ENCODE data around the gene PHF14.
"Not testable (repeated sequence)": the region's sequence is repeated elsewhere in the genome, so short reads cannot be mapped to it uniquely, and the experiment has no call there.

Gene PHF14, protein sequence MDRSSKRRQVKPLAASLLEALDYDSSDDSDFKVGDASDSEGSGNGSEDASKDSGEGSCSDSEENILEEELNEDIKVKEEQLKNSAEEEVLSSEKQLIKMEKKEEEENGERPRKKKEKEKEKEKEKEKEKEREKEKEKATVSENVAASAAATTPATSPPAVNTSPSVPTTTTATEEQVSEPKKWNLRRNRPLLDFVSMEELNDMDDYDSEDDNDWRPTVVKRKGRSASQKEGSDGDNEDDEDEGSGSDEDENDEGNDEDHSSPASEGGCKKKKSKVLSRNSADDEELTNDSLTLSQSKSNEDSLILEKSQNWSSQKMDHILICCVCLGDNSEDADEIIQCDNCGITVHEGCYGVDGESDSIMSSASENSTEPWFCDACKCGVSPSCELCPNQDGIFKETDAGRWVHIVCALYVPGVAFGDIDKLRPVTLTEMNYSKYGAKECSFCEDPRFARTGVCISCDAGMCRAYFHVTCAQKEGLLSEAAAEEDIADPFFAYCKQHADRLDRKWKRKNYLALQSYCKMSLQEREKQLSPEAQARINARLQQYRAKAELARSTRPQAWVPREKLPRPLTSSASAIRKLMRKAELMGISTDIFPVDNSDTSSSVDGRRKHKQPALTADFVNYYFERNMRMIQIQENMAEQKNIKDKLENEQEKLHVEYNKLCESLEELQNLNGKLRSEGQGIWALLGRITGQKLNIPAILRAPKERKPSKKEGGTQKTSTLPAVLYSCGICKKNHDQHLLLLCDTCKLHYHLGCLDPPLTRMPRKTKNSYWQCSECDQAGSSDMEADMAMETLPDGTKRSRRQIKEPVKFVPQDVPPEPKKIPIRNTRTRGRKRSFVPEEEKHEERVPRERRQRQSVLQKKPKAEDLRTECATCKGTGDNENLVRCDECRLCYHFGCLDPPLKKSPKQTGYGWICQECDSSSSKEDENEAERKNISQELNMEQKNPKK

DNA sequence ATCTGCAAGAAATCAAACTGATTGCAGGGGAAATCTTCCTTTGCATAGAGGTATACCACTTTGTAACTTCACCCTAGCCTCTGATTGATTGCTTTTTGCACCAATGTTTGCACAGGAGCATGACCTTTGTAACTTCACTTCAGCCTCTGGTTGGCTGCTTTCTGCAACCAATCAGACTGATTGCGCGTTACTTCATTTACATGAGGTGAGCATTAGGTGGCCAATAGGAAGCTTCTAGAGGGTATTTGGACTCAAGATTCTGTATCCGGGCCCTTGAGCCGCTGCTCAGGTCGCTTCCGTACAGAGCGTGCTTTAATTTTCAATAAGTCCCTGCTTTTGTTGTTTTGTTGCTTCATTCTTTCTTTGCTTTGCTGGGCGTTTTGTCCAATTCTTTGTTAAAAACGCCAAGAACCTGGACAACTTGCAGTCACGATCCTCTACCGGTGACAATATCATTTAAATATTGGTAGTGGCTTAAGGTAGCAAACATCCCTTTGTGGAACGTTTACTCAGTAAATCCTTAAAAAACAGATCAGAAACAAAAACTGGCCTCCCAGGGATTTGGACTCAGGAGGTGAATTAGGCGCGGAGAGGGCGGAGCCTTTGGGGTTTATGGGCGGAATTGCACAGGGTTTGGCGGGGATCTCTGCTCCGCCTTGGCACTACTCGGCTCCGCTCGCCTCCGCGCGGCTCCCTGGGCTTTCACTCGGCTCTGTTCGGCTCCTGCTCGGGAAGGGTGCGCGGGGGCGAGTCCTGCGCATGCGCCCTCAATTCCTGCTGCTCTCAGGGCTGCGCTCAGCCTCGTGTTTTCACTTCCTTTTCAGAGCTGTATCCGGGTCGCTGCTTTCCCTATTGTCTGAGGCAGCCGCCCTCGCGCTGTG, at the start of gene PHF14:
PHF14 (plus strand) TSS at position 812 of the 881 bp plus-strand sequence. CDS start 452 bp downstream, outside the sequence.
- peak; percentile 96 for DNase-seq

DNA sequence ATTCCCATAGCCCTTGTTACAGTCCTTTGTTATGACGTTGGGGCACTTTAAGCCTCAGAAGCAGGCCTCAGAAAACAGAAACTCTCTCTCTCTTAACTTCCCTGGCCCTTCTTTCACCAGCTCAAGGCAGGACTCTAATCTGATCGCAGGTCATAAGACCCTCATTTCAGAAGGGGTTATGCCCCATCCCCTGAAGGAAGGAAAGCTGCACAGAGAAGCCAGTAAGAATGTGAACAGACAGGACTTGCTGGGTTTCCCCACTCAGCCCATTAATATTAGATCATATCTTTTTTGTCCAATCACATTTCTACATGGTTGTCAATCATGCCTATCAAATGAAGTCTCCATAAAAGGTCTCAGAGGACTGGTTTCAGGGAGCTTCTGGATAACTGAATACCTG, 49.3 kb upstream of the PHF14 start:
- no peak for DNase-seq

DNA sequence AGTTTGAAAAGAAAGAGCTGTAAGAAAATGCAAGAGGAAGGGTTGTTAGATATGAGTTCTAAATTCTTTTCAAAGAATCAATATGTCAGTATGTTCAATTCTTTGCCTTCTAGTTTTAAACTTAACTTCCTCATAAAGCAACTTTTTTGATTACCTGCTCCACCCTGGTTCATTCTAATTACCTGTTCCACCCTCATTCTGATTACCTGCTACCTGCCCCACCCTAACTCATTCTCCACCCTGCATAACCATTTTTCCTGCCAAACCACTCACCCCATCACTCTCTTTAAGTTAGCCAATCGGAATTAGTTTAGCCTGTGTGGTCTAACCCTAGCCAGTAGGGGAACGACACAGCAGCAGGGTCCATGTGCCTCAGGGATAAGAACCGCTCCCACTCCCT, 45.5 kb upstream of the PHF14 start:
- not testable (repeated sequence) for DNase-seq

DNA sequence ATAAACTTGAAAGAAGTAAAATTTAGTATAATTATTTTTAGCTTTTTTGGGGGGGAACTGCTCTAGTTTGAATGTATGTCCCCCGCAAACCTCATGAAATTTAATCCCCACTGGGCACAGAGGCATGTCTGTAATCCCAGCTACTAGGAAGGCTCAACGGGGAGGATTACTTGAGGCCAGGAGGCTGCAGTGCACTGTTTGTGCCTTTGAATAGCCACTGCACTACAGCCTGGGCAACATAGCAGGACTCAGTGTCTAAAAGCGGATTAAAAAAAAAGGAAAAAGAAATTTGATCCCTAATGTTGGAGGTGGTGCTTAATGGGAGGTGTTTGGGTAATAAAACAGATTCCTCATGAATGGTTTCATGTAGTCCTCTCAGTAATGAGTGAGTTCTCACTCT, 43.1 kb upstream of the PHF14 start:
- no peak for DNase-seq

DNA sequence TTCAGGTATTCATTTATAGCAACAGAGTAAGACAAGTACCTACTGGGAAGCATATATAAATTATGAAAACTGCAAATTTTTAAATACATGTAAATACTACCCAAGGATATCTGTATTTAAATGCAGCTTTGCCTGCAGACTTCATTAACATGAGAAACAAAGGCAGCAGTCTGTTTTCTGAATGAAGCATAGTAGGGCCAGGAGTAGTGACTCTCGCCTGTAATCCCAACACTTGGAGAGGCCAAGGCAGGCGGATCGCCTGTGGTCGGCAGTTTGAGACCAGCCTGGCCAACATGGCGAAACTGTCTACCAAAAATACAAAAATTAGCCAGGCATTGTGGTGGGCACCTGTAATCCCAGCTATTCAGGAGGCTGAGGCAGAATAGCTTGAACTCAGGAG, 42.5 kb upstream of the PHF14 start:
- DNase-seq = no peak

DNA sequence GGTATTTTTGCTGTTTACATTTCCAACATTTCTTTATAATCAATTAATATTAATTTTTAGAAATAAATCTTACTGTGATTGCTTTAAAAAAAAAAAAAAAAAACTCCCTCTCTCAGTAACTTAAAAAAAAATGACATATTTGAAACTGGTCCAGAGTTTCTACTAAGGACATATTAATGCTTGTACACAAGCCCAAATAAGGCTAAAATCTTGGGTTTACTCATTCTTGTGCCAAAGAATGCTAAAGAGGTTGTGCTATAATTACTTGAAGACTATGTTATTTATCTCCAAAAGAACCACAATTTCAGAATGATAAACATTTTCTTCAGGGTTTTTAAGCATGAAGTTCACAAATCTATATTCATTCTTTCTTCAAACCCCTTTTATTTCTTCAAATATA, 39.4 kb upstream of the PHF14 start:
- no peak for DNase-seq

DNA sequence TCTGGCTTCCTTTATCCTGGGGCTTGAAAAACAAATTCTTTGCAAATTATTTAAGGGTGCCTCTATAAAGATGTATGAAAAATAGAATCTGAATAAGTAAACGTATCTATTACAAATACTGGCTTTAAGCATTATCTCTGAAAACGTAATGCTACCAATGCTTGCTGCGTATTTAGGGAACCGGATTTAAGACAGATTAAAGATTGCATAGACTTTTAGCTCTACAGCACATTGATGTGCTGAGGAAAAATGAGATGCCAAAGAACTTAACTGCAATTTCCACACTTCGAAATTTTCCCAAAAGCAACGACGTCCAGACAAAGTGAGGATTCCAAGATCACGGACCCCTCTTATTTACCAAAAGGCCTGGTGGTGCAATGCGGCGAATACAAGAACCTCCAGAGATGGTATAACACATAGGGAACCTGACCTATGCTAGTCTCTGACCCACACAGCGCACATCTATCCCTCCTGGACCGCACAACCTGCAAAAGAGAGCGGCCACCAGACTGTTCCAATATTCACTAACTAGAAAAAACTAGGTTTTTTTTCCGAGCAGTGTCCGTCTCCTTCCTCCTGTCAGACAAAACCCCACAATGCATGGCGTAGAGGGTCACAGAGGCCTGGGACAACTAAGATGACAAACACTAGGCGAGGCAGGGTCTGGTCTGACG, 34.3 kb upstream of the PHF14 start:
- DNase-seq = peak; percentile 54

DNA sequence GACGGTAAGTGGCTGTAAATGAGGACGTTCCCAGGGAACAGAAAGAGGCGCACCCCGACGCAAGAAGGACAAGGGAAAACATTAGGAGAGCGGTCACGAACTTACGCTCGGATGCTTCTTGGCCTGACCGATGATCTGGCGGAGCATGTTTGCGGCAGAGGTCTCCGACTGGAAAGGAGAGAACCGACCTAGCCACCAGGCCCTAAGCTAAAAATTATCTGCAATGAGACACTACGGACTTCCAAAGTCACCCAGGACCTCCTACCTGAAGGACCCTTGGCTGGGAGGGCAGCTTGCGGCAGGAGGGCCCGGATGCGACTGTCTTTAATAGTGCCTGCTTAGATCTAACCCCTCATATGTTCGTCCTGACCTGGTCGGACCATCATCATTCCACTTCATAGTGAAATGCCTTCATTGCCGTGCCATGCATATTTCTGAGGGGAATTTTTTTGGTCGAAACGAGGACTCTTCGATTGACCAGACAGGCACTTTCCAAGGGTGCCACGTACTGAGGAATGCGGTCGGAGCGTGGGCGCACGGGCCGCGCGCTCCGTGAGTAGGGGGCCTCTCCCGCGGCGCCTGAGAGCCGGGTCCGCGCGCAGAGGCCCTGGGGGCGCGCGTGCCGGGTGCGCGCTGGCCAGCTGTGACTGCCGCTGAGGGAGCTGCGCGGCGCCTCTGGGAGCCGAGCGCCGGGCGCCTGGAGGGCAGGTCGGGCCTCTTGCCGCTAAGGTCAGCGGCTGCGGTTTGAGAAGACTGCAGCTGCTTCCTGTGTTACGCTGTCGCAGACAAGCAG, 33.6 kb upstream of the PHF14 start:
- peak; percentile 91 for DNase-seq

DNA sequence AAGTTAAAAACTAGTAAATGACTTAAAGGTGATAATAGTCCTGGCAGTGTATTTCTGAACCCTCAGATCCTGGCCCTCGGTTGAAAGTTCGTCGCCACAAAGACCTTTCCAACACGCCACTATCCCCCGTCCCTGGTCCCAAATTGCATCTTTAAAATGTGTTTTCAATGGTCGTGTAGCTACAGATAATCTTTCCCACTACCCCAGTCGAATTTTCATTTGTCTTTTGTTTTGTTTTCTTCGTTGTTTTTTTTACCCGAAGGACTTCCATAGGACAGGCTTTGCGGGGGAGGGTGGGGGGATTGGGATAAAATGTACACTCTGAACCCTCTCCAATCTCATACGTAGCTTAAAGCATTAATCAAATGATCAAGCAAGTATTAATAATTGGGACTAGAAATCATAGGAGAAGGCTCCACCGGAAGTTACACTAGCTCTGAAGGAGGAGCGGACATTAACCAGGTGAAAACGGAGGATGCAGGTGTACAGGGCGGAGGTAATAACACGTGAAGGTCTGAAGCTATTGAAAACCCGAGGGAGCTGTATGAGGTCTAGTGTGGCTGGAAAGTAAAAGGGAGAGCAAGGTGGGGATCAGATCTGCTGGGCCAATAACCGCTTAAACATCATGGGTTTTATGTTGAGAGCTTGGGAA, 32.8 kb upstream of the PHF14 start:
- no peak for DNase-seq

DNA sequence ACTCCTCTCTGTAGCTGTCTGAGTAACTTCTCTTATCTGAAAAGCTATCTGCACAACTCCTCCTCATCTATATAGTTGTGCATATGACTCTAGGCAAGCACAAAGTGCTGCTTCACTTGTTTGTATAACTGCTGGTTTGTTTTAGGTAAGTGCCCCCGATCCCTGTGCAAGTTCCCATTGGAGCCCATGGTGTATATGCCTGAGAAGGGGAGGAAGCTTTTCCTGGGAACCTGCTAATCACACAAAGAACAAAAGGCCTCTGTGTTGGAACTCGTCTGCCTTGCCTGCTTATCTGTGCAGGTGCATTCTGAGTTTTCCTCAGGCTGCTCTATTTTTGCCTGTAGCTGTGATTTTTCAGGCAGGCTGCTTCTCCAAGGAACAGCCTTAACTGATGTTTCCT, 23.2 kb upstream of the PHF14 start:
- DNase-seq = no peak

DNA sequence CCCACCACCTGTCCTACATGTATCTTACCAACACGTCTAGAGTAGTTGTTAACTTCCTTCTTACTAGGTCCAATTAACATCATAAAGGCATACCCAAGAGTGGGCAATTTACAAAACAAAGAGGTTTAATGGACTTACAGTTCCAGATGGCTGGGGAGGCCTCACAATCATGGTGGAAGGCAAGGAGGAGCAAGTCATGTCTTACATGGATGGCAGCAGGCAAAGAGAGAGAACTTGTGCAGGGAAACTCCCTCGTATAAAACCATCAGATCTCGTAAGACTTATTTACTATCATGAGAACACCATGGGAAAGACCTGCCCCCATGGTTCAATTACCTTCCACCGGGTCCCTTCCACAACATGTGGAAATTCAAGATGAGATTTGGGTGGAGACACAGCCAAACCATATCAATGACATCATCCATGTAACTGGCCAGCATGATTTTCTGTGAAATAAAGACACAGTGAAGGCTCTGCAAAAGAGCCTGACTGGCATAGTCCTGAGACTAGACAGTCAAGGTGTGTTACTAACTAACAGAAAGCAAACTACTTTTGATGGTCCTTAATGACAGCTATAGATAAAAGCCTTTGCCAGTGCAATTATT, 22.6 kb upstream of the PHF14 start:
- DNase-seq = not testable (repeated sequence)

DNA sequence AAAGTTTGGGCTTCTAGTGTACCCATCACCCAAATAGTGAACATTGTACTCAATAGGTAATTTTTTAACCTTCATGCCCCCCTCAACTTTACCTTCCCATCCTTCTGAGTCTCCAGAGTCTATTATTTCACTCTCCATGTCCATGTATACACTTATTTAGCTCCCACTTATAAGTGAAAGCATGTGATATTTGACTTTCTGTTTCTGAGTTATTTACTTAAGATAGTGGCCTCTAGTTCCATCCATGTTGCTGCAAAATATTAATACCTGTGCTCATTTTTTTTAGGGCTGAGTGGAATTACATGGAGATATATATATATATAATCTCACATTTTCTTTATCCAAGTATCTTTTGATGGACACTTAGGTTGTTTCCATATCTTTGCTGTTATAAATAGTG, 21.1 kb upstream of the PHF14 start:
- no peak for DNase-seq

DNA sequence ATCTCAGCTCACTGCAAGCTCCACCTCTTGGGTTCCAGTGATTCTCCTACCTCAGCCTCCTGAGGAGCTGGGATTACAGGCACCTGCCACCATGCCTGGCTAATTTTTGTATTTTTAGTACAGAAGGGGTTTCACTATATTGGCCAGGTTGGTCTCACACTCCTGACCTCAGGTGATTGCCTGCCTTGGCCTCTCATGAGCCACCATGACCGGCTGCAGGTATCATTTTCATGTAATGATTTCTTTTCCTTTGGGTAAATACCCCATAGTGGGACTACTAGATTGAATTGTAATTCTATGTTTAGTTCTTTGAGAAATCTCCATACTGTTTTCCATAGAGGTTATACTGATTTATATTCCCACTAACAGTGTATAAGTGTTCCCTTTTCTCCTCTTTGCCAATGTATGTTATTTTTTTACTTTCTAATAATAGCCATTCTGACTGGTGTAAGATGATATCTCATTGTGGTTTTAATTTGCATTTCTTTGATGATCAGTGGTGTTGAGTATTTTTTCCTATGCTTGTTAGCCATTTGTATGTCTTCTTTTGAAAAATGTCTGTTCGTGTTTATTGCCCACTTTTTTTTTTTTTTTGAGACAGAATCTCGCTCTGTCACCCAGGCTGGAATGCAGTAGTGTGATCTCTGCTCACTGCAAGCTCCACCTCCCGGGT, 20.5 kb upstream of the PHF14 start:
- not testable (repeated sequence) for DNase-seq

DNA sequence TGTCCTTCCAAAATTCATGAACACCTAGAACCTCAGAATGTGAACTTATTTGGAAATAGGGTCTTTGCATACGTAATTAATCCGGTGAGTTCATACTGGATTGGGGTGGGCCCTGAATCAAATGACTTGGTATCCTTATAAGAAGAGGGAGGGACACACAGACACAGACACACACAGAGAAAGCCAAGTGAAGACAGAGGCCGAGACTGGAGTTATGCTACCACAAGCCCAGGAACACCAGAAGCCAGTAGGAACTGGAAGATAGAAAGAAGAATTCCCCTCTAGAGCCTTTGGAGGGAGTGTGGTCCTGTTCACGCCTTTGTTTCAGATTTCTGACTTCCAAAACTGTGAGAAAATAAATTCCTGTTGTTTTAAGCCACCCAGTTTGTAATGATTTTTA, 17.1 kb upstream of the PHF14 start:
- no peak for DNase-seq

DNA sequence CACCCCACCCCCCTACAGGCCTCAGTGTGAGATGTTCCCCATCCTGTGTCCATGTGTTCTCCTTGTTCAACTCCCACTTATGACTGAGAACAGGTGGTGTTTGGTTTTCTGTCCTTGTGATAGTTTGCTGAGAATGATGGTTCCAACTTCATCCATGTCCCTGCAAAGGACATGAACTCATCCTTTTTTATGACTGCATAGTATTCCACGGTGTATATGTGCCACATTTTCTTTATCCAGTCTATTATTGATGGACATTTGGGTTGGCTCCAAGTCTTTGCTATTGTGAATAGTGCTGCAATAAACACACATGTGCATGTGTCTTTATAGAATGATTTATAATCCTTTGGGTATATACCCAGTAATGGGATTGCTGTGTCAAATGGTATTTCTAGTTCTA, 13.4 kb upstream of the PHF14 start:
- not testable (repeated sequence) for DNase-seq

DNA sequence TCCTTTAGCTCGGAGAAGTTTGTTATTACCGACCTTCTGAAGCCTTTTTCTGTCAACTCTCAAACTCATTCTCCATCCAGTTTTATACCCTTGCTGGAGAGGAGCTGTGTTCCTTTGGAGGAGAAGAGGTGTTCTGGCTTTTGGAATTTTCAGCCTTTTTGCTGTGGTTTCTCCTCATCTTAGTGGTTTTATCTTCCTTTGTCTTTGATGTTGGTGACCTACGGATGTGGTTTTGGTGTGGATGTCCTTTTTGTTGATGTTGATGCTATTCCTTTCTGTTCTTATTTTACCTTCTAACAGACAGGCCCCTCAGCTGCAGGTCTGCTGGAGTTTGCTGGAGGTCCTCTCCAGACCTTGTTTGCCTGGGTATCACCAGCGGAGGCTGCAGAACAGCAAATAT, 8.7 kb upstream of the PHF14 start:
- not testable (repeated sequence) for DNase-seq

DNA sequence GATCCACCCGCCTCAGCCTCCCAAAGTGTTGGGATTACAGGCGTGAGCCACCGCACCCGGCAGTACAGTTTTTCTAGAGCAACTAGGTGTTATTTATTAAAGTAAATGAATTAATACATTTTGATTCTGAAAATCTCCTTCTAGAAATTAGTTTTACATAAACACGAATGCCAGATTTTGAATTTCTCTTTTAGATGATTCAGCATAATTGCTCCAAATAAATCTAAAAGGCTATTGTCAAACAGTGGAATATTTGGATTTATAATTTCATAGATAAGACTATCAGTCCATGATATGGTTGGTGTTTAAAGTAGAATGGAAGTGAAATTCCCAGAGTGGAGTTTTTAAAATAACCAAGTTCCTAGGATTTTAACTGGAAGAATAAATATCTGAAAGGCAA, 1.5 kb upstream of the PHF14 start:
- DNase-seq = no peak

DNA sequence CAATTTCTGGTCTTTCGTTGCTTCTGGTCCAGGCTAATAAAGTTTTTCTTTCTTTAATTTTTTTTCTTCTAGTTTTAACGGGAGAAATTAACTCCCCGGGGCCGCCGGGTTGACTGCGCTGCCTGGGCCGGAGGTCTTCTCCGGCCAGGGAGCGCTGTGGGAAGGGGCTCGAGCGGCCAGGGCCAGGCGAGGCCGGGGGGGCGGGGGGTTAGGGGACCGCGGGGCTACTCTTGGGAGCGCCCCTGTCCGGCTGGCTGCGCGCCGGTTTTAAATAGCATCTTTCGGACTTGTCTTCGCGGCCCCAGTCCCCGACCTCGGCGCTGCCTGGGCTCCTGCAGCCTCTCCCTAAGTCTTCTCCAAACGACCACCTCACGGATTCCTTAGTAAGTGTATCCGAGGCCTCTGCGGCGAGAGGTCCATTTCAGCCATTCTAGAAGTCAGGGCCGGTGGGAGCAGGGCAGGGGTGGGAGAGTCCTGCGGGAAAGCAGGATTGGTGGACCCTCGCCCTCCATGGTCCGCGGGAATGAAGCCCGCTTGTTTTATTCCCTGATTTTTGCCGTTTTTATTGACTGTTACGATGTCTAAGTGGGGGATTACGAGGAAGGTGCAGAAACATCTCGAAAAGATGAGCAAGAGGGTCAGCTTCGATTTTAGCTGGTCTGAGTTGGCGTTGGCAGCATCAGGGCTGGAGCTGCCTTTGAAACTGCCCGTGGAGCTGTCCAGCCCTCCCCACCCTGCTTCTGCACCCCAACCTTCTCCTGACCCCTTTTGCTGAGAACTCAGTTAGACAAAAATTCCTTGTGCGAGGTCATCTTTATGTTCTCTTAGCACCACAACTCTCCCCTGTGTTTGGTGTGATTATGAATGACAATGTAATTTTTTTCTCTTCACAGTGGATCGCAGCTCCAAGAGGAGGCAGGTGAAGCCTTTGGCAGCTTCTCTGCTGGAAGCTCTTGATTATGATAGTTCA, 555 bp downstream of the PHF14 start:
- DNase-seq = peak; percentile 67

DNA sequence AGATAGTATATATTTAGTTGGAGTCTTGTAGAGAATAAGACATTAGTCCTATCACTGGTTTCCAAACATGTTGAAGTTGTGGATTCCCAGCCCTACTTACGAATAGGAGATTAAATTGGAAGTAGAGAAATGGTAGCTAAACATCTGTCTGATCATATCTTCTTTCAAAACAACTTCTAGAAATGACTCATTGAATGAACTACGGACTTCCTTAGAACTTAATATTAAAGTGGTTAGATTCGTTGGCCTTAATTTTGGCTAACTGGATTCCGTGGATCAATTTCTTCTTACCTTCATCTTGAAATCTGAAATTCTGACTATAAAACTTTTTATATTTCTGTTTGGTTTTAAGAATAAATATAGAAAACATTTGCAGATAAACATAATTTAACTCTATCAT, 3.4 kb downstream of the PHF14 start:
- no peak for DNase-seq

All from activated CD8-positive, alpha-beta memory T cell treated with anti-CD3 and anti-CD28 coated beads, Interleukin-2, amount 50 U/mL, for 48 hours (primary cell).